GM18861 (cell line): ENCODE results near the gene SCN4B.

Experiments
- ATAC-seq: cut with Tn5 transposase; IDR thresholded peaks from one replicate; pipeline ENCODE4 v1.9.1; 2021; ENCODE audit not compliant: unreplicated experiment

Gene SCN4B

DNA sequence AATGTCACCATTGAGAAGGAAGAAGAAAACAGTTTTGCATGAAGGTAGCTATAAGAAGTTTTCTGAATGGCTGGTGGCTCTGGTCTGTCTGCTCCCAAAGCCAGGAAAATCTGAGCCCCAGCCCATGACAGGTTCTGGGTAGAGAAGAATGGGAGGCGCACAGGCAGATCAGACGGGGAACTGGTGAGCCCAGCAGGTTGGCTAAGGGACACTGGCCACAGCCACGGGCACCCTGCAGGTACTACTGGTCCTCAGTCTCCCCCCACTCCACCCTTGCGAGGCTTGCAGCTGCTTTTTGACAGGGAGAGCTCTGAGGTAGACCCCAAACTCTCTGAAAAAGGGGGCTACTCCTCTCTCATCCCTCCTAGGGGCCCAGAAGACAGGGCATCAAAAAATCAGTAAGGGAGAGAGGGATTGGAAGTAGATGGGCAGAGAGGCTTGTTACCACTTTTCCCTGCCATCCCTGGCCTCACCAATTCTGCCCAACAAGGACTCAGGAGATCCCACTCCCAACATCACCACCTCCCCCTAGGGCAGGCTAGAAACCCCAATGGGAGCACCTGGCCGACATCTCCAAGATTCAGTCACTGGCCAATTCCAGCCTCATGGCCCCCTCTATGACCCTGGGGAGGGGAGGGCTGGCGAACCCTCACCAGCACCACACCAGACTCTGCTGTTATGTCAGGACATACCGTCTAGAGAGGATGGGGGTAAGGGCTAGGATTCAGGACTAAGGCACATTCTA, 17.4 kb downstream of the SCN4B start:
- no peak for ATAC-seq

- no peak for ATAC-seq
Observed at GRCh38 chr11:118133816-118134215, 18.8 kb downstream of the SCN4B start.

DNA sequence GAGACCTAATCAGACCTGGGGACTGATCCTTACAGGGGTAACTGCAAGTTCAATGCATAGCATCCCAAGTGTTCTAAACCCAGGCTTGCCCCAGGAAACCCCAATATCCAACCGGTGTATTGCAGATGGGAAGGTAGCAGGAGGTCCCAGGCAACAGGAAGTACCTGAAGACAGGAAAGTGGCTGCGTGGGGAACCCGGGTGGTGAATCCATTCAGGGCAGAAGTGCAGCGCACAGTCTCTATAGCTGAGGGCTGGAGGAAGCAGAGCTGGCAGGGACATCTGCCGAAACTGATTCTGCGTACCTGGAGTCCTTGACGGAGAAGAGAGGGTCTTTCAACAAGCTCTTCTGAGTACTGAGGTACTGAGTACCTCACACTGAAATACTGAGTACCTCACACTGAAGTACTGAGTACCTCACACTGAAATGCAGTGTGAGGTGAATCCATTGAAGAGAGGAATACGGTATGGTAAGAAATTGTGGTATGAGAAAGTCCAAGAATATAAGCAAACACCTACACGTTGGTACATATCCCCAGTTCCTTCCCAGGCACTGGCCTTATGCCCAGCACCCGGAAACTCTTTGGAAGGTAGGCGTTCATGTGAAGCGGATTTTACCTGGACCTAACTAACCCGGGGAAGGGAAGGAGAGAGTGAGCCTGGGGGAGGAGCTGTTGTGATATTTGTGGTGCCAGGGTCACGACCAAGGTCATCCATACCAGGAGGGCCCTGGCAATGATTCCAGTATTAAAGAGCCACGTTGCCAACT, 20.1 kb downstream of the SCN4B start:
- no peak for ATAC-seq

DNA sequence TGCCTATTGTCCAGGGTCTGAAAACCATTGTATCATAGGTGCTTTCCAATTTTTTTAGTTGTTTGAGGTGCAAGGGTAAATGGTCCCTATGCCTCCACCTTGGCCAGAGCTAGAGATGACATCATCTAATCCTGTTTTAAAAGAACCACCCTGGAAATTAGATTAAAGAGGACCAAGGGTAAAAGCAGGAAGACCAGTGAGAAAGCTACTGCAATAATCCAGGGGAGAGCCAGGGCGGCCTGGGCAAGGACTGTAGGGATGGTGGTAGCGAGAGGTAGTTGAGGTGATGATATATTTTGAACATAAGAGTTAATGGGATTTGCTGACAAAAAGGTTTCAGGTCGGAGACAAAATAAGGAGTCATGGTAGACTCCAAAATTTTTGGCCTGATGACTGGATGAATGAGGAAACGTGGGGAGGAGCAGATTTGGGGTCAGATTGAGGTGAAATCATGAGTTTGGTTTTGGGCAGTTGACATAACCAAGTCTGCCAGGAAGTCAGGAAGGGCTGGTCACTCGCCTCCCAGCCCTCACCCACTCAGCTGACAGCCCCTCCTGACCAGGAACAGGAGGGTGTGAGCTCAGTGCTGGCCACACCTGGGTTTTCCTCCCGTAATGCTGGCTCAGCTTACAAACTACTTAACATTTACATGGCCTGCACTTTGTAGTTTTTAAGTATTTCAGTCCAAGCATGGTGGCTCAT, 23.0 kb downstream of the SCN4B start:
- no peak for ATAC-seq

- ATAC-seq, result no peak
Observed at GRCh38 chr11:118128721-118129470, 23.7 kb downstream of the SCN4B start.

DNA sequence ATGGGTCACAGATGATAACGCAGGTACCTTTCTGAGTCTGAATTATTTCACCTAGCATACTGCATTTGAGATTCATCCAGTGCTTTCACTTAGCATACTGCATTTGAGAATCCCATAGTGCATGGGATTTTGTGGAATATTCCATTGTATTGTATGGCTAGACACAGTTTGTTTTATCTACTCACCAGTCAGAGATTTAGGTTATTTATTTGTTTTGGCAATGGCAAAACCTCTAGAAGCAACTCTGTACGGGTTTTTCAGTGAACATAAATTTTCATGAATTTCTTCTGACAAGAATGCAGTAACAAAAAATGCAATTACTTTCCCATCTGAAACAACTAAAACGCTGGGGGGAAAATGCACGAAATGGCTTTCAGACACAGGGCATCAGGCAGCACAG, 24.3 kb downstream of the SCN4B start:
- no peak for ATAC-seq

GRCh38 chr11:118126082-118126838, 26.4 kb downstream of the SCN4B start:
- ATAC-seq, result no peak

- no peak for ATAC-seq
Observed at GRCh38 chr11:118124929-118125535, 27.6 kb downstream of the SCN4B start.

DNA sequence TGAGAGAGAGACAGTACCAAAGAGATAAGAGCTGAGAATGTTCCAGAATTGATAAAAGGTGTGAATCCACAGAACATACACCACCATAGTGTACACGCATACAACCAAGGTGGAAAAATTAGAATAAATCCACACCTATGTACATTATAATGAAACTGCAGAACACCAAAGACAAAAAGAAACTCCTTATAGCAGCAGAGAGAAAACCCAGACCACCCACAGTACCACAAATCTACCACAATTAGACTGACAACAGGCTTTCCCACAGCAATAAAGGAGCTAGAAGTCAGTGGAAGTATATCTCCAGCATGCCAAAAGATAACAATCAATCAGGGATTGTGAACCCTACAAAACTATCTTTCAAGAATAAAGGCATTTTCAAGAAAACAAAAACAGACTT, 31.8 kb downstream of the SCN4B start:
- no peak for ATAC-seq

DNA sequence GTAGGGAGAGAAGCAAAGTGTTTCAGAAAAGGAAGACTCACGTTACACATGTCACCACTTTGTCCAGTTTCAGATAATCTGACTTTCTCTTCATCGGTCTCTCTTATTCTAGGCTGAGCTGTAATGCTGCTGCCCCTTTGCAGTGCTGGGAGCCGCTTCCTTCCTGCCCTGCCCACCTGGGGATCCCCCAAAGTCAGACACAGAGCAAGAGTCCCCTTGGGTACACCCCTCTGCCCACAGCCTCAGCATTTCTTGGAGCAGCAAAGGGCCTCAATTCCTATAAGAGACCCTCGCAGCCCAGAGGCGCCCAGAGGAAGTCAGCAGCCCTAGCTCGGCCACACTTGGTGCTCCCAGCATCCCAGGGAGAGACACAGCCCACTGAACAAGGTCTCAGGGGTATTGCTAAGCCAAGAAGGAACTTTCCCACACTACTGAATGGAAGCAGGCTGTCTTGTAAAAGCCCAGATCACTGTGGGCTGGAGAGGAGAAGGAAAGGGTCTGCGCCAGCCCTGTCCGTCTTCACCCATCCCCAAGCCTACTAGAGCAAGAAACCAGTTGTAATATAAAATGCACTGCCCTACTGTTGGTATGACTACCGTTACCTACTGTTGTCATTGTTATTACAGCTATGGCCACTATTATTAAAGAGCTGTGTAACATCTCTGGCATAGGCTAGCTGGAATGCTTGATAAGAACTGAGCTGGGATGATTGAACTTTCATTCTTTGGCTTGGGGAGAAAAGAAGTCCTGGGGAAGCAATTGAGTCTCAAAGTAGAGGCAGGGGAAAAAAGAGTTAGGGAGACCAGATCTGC, 34.6 kb downstream of the SCN4B start:
- peak; percentile 59 for ATAC-seq

DNA sequence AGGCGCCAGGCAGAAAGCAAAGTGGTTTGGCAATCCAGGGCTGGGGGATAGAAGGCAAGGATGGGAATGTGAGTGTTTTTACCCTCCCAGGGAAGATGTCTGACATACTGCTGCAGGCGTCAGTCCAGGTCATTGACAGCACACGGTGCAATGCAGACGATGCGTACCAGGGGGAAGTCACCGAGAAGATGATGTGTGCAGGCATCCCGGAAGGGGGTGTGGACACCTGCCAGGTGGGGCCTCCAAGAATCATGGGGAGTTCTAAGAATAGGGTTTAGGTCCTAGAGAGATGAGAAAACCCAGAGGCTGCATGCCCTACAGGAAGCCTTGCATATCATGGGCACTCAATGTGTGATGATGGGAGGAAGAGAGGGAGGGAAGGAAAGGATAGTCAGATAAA, 37.6 kb downstream of the SCN4B start:
- no peak for ATAC-seq

- no peak for ATAC-seq
Observed at GRCh38 chr11:118114266-118114665, 38.4 kb downstream of the SCN4B start.

GRCh38 chr11:118112711-118113430, 39.8 kb downstream of the SCN4B start:
- no peak for ATAC-seq

GRCh38 chr11:118111744-118112035, 40.9 kb downstream of the SCN4B start:
- ATAC-seq, result no peak

DNA sequence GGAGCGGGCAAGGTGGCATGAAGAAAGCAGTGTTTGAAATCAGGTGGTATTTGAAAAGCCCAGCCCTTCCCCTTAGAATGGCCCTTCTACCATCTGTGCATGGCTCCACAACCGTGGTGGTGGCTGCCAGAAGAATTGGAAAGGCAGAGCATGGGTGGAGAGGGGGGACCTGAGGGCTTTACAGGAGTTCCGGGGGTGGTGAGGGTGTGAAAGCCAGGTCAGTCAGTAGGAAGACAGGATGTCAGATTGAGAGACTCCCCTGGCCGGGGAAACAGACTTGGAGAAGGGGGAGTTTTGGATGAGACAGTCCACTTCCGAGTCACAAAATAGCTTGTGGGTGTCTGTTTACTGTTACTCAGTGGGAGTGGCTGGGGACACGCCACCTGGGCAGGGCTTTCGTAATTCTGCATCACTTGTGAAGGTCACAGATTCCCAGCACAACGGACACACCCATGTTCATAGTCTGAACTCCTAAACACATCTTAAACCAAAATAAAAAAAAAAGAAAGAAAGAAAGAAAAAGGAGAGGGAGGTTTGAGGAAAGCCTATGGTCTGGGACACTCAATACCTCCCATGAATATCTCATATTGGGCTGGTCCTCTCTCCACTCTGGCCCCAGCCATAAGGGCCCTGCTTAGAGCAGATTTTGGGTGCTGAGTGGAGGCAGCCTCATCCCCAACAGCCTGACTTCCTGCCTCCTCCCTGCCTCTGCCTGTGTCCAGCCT, 41.4 kb downstream of the SCN4B start:
- no peak for ATAC-seq

DNA sequence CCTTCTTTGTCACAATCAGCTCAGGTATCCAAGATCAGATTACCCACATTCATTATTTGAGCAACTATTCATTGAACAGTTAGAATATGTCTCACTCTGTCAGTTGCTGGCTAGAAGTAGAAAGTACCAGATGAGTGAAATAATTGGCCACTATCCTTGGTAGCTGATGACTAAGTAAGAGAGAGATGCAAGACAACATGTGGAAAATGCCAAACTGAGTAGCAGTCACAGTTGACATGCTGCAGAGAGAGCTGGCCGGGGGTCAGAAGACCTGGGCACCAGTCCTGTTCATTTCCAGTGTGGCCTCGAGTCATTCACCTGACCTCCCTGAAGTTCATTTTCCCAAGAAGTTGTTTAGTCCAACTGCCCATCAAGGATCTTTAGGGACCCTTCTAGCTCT, 43.4 kb downstream of the SCN4B start:
- ATAC-seq, result no peak

DNA sequence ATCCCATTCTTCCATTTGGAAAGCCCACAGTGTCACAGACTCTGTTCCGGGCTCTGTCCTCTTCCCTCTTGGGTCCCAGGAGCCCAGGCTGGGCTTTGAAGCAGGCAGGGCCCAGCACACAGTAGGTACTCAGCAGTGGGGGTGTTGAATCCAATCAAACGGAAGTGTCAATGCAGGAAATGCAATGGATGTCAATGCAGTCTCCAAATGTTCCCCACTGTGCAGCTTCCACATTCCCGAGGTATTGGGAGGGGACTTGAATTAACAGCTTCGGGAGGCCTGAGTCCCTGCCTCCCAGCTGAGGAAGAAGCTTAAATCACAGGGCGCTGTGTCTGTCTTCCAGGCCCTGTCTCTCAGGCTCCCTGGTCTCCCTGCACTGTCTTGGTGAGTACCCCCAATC, 44.1 kb downstream of the SCN4B start:
- ATAC-seq, result no peak

GRCh38 chr11:118106789-118107335, 45.8 kb downstream of the SCN4B start:
- ATAC-seq, result no peak
